ENCODE results near the gene VWA3B.
"Not testable (repeated sequence)": the region's sequence is repeated elsewhere in the genome, so short reads cannot be mapped to it uniquely, and the experiment has no call there.

The VWA3B gene, protein sequence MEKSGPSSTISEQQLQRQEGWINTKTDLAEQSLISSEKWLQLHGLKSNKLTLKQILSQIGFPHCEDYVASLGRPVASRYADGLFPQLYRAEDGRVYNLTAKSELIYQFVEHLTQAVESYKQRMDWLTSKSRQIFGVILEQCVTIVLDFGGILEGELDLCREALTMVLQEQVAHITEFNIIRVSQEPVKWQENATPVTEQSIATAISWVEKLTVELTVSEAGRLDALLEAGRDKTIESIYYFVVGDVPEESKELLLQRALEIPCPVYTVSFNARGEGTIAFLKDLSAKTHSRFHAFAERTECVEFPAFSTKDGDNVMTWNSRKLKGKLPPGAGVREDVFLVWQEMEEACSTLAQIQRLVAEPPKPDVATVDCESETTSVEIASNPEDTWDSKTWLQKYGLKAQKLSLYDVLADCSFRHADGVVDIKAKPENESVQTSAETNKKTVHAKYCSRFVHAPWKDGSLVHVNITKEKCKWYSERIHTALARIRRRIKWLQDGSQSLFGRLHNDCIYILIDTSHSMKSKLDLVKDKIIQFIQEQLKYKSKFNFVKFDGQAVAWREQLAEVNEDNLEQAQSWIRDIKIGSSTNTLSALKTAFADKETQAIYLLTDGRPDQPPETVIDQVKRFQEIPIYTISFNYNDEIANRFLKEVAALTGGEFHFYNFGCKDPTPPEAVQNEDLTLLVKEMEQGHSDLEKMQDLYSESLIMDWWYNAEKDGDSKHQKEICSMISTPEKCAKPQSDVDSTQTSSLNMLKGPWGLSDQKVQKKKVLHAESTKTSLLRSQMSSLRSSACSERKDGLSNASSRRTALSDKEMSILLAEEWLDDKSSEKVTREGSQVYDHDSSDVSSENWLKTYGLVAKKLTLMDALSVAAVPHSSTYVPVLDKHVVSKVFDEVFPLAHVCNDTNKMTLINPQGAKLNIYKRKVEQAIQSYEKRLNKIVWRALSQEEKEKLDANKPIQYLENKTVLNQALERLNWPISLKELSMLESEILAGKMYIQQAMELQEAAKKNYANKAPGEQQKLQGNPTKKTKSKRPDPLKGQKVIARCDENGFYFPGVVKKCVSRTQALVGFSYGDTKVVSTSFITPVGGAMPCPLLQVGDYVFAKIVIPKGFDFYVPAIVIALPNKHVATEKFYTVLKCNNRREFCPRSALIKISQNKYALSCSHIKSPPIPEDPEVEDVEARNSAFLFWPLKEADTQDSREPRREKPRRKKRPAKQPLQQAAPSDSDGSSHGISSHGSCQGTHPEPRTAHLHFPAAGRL (N-terminal part only)

DNA sequence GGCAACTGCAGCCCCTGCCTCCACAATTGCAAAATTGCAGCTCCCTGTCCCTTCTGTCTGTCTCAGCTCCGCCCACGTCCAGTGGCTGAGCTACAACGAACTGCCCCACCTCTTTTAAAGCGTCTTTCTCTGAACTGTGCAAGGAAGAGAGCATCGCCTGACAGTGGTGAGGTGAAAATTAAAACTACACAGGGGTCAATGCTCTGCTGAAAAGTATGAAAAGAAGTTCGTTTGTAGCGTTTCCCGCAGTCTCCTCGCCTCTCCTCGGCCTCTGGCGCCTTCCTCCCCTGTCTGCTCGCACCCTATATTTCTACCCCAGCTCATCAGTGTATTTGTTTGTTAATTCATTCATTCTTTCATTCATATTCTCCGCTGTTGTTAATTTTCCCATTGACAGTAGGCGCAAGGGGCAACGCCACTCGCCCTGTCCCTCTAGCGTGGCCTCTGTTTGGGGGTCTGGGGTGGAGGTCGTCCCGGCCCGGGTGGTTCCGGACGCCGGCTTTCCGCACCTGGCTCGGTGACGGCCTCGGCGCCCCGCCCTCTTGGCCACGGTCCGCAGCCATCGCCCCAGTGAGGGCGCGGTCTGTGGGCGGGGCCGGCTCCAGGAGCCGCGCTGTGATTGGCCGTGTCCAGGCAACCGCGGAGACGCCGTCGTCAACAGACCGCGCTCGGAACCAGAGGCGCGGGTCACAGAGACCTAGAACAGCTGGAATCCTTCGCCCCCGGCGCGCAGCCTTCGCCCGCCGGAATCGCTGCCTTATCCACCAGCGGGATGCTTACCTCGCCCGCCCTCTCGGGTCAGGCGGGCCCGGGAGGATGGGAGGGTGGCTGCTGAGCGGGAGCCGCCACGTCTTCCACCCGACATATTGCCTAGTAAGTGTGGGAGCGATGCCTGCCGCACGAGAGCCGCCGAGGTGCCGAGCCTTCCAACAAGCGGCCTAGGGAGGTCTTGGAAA is at the start of gene VWA3B:
TSS of gene VWA3B (plus strand) at position 677 of the 956 bp plus-strand sequence. CDS start 5,926 bp downstream, outside the sequence.
- peak in 4 of 14 donors; percentile 4 to 33 (median 4) for DNase-seq

GRCh38 chr2:98037206-98037605 is 49.8 kb upstream of the VWA3B start:
- DNase-seq = peak in 1 of 14 donors; percentile 49

GRCh38 chr2:98037666-98038336 is 49.2 kb upstream of the VWA3B start:
- no peak for DNase-seq

DNA sequence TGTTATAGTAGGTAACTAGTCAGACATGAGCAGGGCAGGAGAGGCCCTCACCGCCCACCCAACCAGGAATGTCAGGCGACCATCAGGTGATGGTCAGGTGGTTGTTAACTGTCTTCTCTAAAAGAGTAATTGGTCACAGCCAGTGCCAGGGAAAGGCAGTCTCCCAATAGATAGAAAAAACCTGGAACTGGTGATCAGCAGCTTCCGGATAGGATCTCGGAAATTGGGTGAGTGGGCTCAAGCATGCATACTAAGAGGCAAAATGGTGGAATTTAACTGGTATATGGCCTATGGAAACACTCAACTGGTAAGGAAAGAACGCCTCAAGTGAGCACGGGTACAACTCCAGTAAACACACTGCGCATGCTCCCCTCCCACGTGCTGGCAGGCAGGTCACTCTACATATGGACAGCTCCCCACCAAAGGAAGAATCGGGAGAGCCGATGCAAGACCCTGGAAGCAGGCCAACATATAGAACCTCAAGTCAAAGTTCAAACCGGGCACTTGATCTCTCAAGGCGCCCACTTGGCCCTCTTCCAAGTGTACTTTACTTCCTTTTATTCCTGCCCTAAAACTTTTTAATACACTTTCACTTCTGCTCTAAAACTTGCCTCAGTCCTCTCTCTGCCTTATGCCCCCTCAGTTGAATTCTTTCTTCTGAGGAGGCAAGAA is 47.7 kb upstream of the VWA3B start:
- DNase-seq = no peak

DNA sequence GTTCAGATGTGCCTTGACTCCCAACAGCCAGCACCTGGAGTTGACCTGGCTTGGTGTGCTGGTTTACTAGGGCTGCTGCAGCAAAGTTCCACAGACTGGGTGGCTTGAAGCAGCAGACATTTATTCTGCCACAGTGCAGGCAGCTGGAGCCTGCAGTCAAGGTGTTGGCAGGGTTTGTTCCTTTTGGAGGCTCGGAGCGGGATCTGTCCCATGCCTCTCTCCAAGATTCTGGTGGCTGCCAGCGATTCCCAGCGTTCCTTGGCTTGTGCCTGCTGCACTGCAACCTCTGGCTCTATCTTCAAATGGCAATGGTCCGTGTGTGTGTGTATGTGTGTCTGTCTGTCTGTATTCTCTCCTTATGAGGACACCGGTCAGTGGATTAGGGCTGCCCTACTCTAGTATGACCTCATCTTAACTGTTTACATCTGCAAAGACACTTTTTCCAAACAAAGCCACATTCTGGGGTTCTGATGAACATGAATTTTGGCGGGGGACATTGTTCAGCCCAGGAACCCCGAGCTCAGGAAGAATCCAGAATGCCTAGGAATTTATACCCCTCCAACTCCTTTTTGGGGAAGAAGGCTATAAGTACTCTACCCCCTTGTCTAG is 46.5 kb upstream of the VWA3B start:
- DNase-seq = no peak

GRCh38 chr2:98043101-98043500 is 43.9 kb upstream of the VWA3B start:
- no peak for DNase-seq

DNA sequence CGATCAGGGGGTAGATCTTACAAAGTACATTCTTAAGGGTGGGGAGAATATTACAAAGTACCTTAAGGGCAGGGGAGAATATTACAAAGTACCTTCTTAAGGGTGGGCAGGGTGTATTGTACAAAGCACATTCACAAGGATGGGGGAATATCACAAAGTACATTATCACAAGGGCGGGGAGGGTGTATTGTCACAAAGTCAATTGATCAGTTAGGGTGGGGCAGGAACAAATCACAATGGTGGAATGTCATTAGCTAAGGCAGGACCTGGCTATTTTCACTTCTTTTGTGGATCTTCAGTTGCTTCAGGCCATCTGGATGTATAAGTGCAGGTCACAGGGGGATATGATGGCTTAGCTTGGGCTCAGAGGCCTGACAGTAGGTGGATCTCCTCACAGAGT is 42.2 kb upstream of the VWA3B start:
- DNase-seq = not testable (repeated sequence)

DNA sequence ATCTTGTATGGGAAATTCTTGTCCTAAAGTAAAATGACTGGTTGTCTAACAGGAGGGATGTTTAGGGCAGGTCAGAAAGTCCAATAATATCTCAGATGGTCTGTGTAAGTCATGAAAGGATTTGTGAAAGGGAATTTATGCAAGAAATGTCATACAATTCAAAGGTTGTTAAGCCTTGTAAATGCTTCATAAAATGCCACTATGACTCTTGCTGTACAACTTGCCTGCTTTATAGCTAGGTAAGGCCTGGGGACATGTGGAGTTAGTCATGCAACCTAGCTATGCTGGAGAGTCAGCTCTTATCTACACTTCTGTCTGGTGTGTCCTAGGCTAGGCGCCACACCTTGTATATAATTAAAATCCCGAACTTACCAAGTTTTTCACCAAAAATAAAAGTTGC is 36.9 kb upstream of the VWA3B start:
- no peak for DNase-seq

DNA sequence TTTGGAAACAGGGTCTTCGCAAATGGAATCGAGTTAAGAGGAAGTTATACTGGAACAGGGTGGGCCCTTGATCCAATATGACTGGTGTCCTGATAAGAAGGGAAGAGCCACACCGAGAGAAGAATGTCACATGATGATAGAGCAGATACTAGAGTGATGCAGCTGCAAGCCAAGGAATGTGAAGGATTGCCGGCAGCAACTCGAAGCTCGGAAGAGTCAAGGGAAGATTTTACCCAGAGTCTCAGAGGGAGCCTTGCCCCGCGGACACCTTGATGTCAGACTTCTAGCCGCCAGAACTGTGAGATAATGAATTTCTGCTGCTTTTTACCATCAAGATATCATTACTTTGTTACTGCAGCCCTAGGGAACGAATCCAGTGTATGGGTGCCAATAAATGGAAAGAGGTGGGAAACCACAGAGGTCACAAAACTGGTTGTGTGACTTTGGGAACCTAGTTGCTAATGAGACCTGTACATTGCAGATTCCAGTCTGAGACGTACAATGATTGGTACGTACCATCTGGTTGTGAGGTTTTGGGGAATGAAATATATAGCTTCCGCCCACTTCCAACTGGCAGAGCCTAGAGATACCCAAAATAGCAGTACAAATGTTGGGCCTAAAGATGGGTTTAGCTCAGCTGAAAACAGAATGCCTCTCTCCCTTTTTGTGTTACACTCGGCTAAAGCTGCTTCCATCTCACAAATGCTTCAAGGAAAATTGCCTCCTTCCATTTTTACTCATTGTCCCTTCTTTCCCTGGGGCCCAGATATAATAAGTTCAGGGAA is 28.6 kb upstream of the VWA3B start:
- no peak for DNase-seq

DNA sequence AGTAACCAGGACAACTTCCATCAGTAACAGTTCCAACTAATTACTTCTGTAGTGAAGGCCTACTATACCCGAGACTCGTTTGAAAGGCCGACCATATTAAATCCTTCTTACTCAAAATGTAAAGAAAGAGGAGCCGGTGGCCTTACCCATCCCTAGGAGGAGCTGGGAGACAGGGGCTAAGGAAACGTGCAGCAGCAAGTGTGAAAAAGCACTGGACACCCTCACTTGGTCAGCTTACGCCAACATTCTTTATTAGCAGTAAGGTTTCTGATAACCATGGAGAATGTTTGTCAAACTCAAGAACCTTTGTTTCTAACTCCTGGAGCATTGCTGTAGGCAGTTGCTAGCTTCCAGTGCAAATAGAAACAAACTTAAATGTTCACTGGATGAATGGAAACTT is 26.7 kb upstream of the VWA3B start:
- no peak for DNase-seq

DNA sequence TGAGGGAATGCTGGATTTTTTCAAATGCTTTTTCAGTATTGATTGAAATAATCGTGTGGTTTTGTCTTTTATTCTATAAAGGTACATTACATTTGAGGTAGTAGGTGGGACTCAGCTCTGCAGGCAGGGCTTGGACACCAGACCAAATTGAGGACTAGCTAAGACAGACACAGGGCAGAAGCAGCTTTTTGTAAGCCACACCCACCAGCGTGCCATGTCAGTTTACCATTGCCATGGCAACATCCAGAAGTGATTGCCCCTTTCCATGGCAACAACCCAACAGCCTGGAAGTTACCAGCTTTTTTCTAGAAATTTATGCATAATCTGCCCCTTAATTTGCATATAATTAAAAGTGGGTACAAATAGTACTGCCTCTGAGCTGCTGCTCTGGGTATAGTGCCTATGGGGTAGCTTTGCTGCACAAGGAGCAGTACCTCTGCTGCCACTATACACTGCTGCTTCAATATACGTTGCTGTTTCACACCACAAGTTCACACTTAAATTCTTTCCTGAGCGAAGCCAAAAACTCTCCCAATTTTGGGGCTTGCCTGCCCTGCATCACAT is 23.6 kb upstream of the VWA3B start:
- DNase-seq = no peak

GRCh38 chr2:98065808-98066207 is 21.2 kb upstream of the VWA3B start:
- DNase-seq = no peak

DNA sequence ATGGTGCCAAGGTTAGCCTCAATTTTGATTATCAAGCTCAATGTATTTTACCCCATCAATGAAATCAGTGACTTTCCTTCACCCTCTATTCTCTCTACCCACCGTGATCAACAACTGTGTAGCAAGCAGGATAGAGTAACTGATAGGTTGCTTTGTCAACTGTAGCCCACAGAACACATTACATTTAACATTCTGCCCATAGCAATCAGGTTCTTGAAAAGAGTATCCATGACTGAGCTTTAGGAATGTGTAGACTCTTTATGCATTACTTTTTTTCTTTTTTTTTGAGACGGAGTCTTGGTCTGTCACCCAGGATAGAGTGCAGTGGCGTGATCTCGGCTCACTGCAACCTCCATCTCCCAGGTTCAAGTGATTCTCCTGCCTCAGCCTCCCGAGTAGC is 19.8 kb upstream of the VWA3B start:
- DNase-seq = no peak

GRCh38 chr2:98070081-98070480 is 16.9 kb upstream of the VWA3B start:
- DNase-seq = no peak

- no peak for DNase-seq
These were observed 14.5 kb upstream of the VWA3B start for GRCh38 chr2:98072442-98072841.

GRCh38 chr2:98078701-98079100 is 8.3 kb upstream of the VWA3B start:
- no peak for DNase-seq

- no peak for DNase-seq
These were observed 2.7 kb upstream of the VWA3B start for GRCh38 chr2:98084151-98084868.

DNA sequence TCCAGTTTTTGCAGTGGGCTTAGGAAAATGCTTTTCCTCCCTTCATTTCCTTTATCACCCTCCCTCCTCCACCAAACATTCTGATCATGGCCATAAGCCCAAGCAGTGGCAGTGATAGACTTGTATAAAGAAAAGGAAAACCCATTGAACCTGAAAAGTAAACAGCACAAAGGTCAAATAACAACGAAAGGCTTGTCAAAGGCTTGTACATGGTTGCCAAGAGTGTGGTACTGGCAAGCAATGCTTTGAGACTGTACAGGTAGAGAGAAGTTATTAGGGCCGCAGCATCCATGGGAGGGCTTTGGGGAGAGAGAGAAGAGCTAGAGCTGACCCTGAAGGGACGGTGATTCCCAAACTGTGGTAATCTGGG is 2.1 kb upstream of the VWA3B start:
- DNase-seq = no peak

All from C1 segment of cervical spinal cord (tissue), 14 donors.